Suppressor macrophage treated with lipopolysaccharide for 1 hour (primary cell): ENCODE results near the gene GDNF.

Source experiments
- DNase-seq, 3 donors: peaks; one replicate each; pipeline ENCODE4 v3.0.0-alpha.2; 2020 to 2022

GDNF gene

DNA sequence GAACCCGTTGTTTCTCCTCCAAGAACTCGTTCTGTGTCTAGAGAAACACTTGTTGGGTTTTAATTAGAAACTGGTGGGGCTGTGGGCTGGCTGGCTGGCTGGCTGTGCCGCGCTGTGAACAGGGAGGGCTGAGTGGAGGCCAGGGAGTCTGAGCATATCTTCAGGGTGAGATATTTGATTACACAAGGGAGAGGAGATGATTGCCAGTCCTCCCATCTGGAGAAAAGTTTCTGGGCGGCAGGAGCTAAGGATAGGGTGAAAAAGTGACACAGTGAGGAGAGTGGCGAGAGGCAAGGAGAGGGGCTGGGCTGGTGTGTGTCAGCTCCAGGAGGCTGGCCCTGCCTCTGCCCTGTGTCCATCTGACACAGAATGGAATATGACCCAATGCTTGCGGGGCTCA lies 63.0 kb downstream of the GDNF start:
- no peak for DNase-seq

DNA sequence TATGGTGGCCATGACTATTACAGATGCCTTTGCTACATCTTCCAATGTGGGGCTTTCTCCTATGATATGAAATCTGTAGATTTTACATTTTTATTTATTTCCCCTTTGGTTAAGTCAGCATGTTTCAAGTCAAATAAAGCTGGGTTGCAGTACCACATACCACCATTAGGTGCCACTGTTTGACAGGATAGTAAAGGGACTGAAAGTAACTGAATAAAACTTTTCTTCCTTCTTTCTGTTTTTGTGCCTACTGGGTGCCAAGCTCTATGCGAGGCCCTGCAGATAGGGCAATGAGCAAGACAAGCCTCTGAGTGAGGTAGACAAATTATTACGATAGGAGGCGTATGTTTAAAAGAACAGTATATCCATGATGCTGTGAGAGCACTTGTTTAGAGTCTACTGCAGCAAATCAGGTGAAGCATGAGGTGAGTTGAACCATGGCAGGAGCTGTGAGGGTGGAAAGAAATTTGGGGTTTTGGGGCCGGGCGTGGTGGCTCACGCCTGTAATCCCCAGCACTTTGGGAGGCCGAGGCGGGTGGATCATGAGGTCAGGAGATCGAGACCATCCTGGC lies 64.8 kb downstream of the GDNF start:
- peak; percentile 42 to 52 (median 46) for DNase-seq

DNA sequence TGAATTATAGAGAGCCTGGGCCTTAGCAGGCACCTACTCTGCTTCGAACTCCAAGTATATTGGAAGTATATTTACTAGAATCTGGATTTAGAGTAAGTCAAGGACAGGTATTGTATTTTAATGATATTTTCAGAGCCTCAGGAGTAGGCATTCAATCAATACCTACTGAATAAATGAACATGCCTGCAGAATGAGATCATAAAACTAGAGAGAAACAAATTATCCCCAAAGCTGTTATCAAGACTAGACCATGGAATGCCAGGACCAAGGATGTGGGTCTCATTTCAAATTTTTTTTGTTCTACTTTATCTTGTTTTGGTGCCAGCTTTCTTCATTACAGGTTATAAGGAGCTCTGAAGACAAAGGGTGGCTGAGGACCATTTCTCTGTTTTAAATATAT lies 66.0 kb downstream of the GDNF start:
- no peak for DNase-seq

DNA sequence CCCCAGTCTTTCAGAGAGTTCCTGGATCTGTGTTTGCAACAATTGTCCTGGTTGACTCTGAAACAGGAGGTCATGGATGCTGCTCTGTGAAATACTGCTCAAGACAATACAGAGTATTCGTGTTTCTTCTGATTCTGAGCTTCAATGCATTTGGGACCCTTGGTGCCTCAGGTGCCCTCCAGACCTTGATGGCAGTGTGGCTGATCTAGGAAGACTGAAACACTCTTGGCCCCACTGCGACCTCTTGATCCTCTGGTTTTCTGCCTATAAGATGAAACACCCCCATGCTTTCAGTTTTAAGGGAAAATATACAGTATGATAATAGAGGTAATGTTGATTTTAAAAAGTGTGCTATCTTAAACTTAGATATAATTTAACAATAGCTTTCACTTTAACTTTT lies 67.6 kb downstream of the GDNF start:
- no peak for DNase-seq

DNA sequence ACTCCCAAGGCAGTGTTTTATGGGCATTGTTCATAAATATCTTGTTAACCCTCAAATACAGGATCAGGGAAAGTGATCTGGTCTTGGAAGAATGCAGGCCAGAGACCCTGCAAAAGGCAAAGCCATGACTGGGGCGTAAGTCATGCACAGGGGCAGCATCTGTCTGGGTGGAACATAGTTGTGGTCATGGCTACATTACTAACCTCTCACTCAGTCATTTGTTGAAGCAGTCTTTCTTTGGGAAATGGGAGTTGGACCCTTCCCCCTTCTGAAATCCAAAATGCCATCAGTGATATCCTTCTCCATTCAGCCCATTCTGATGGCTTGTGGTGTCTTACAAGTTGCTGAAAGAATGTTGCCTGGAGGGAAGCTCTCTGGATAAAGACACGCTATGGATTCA lies 68.1 kb downstream of the GDNF start:
- DNase-seq = no peak

DNA sequence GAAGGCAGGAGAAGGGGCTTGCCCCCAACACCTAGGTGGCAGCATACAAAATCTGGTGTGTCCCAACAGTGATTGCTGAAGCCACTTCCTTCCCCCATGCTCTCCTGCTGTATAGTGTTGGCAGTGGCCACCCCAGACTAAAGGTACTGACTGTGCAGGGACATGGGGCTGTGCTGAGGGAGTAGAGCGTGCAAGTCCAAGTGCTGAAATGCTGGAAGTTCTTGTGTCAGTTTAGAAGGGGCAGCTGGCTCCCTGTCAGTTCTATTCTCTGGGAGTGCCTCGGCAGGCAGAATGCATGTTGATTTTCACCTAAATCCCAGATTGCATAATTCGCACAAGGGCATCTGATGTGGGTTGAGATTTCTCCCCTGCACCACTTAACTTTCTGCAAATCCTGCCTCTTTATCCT lies 68.6 kb downstream of the GDNF start:
- no peak for DNase-seq

DNA sequence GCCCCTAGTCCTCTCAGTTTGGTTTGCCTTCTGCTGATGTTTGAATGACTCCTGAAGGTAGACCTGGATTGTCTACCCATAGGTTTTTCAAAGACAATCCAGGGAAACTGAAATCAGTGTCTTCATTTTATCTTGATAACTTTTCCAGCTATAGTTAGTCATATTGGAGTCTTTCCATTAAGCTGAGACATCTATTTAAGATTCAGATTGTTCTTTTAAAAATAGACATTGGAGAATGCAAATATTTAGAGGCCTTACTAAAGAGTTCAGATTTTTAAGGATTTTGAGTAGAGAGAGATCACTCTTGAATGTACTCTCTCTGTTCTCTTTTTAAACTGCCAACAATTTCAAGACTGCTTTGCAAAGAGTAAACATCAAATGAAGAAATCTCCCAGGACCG lies 69.1 kb downstream of the GDNF start:
- DNase-seq = no peak

DNA sequence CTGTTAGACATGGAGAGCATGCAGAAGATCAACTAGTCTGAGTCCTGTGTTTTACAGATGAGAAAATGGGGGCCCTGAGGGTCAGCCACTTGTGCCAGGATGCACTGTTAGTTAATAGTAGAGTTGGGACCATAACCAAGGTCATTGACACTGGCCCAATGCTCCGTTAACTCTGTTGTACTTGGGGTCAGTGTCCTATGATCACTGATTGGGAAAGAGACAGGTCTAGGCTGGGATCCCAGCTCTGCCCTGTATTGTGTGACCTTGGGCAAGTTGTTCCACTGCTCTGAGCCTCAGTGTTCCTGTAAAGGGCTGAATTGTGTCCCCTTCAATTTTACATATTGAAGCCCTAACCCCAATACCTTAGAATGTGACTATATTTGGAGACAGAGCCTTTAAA lies 70.0 kb downstream of the GDNF start:
- no peak for DNase-seq

DNA sequence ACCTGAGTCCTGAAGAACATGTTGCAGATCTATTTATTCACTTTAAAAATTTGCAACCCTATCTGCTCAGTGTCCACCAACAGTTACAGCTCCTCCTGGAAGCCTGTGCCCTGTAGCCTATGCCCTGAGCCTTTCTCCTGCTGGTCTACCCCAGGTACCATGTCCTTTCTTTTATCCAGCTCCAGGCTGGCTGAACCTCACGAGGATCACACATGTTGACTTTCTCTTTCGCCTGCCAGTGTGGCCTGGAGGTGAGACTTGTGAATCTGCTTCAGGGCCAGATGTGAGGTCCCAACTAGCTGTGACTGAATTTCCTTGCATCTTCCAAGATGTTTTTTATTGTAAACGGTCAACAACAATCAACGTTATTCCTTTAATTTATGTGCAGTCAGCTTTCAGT lies 70.7 kb downstream of the GDNF start:
- no peak for DNase-seq

DNA sequence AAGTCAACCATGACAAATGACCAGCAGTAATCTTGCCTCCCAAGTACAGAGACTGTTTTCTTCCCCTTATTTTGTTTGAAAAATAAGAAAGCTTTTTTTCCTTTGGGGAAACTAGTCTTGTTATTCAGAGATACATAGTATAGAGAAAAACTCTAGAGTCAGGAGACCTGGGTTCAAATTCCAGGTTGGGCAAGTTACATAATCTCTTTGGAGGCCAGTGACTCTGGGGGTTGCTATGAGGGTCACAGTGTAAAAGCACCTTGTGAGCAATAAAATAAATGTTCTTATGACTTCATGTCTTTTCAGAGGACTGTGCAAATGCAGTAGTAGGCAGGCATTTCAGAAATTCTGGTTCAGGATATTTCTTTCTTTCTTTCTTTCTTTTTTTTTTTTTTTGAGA lies 71.5 kb downstream of the GDNF start:
- no peak for DNase-seq

DNA sequence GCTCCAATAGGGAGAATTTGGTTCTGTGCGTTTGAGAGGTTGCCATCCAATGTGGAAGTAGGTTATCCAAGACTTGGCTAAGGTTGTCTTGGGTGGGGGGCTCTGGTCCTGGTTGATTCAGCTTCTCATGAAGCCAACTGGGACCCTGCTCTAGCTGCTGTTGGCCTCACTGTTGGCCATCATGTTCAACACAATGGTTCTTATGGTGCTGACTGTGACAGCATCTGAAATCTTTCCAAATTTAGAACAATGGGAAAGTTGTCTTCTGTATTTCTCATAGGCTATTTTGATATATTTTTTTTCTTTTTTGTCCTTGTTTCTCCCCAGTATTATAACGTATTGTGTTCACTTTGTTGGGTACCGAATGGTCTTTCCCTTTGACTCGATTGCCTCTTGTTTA lies 71.9 kb downstream of the GDNF start:
- no peak for DNase-seq

DNA sequence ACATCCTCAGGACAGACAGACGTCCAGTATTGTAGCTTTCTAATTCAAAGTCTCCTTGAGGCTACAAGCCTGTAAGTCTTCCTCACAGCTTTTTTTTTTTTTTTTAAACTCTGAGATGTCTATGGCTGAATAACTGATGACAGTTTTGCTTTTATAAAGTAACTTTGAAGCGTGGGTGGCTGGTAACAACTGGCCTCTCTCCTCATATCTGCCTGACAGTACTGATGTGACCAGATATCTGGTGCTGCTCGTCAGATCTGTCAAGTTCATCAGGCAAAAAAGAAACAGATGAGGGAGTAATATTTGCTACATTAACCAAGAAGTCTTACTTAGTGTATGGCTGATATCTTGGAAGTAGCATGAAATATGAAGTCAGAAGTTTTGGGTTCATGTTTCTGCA lies 72.6 kb downstream of the GDNF start:
- no peak for DNase-seq
